HepG2 (cell line): ENCODE measurements around the gene TPTE2. TPM values are rescaled to one million over a fixed set of nuclear protein-coding genes. Genes with fewer than 3 reads are reported as not detected.

ENCODE experiments used
- BCLAF1 ChIP-seq: fragments of 450-650 bp; IDR thresholded peaks from 2 replicates; pipeline ENCODE4 v1.6.1; 2017; ENCODE audit warnings: mild to moderate bottlenecking
- HHEX ChIP-seq: IDR thresholded peaks from 2 replicates; pipeline ENCODE4 v1.6.1; 2016; ENCODE audit warnings: control low read depth
- KMT2B ChIP-seq: IDR thresholded peaks from 2 replicates; pipeline ENCODE4 v1.6.1; 2016; ENCODE audit warnings: missing genetic modification reagents, missing compliant biosample characterization
- MED1 ChIP-seq: sonication (generic); formaldehyde crosslinking; IDR thresholded peaks from 2 replicates; pipeline ENCODE4 v1.4.0; 2020; ENCODE audit warnings: missing genetic modification reagents
- MIER3 ChIP-seq: IDR thresholded peaks from 2 replicates; pipeline ENCODE4 v1.6.1; 2016; ENCODE audit warnings: missing compliant biosample characterization, borderline replicate concordance
- MYPOP ChIP-seq: sonication (generic); formaldehyde crosslinking; IDR thresholded peaks from 2 replicates; pipeline ENCODE4 v1.8.1; 2023; ENCODE audit warnings: mild to moderate bottlenecking, moderate library complexity, missing genetic modification reagents
- PAXIP1 ChIP-seq: sonication (generic); formaldehyde crosslinking; conservative IDR thresholded peaks from 2 replicates; pipeline ENCODE4 v1.4.0; 2020; ENCODE audit warnings: mild to moderate bottlenecking, missing genetic modification reagents, moderate library complexity
- TSC22D2 ChIP-seq: sonication (generic); formaldehyde crosslinking; IDR thresholded peaks from 2 replicates; pipeline ENCODE4 v1.5.1; 2020; ENCODE audit warnings: missing genetic modification reagents, mild to moderate bottlenecking, borderline replicate concordance
- ZBTB2 ChIP-seq: sonication (generic); formaldehyde crosslinking; IDR thresholded peaks from 2 replicates; pipeline ENCODE4 v1.8.0; 2022; ENCODE audit warnings: low read depth, missing genetic modification reagents
- ZBTB21 ChIP-seq: sonication (generic); formaldehyde crosslinking; IDR thresholded peaks from 2 replicates; pipeline ENCODE4 v1.4.0; 2020; ENCODE audit warnings: missing genetic modification reagents
- ZBTB49 ChIP-seq: sonication (generic); formaldehyde crosslinking; IDR thresholded peaks from 2 replicates; pipeline ENCODE4 v1.4.0; 2020; ENCODE audit warnings: missing genetic modification reagents, borderline replicate concordance
- ZNF431 ChIP-seq: sonication (generic); formaldehyde crosslinking; IDR thresholded peaks from 2 replicates; pipeline ENCODE4 v1.9.0; 2022; ENCODE audit warnings: missing genetic modification reagents, low read depth, mild to moderate bottlenecking, borderline replicate concordance
- ZNF772 ChIP-seq: sonication (generic); formaldehyde crosslinking; IDR thresholded peaks from 2 replicates; pipeline ENCODE4 v1.5.0; 2020; ENCODE audit warnings: mild to moderate bottlenecking, missing genetic modification reagents
- polyA plus RNA-seq, 8 experiments: library from polyadenylated mRNA; depleted of rRNA in 3 of 8; stranded (reverse) in 7 of 8; unstranded in 1 of 8; fragments of >200 nt; fragmentation: Illumina TruSeq in 4 of 8; extraction: Trizol in 4 of 8; gene quantifications; 2 replicates each; pipeline versions ENCODE4 v1.2.1 to v1.2.3, GENCODE V29; 2011 to 2016; ENCODE audit warnings: low read depth in 4 of 8, missing spikeins in 1 of 8, mixed read lengths in 1 of 8; ENCODE audit not compliant: insufficient read depth in 1 of 8
- total RNA-seq, 5 experiments: library from RNA; depleted of rRNA; stranded (reverse); fragments of >200 nt; fragmentation: Illumina TruSeq; extraction: Trizol; gene quantifications; 2 replicates each; pipeline ENCODE4 v1.2.3, GENCODE V29; 2016; ENCODE audit warnings: low read depth in 1 of 5

Gene TPTE2
- total and polyA plus RNA-seq, 2 of the 13 experiments (the other 11 are each of a cell fraction or from before 2014, with no cell fraction given): 0.07 TPM; not detected in 1

- TF ChIP-seq HHEX (0 out of 2 replicates have a peak, but pooled peaks have one; percentile 8), KMT2B (CRISPR knock-in tag) (no peak), TSC22D2 (CRISPR knock-in tag) (no peak), ZBTB2 (no peak), MIER3 (no peak), ZBTB21 (CRISPR knock-in tag) (no peak), MED1 (CRISPR knock-in tag) (no peak), MYPOP (CRISPR knock-in tag) (no peak), ZNF431 (CRISPR knock-in tag) (no peak), ZNF772 (CRISPR knock-in tag) (no peak), ZBTB49 (CRISPR knock-in tag) (no peak), PAXIP1 (CRISPR knock-in tag) (peak; percentile 41), BCLAF1 (no peak)
Measured at GRCh38 chr13:19604306-19604705, 43.0 kb upstream of the TPTE2 start (continued).
